HPDE6-E6E7 (cell line): ENCODE data around the gene GINS2.

Experiments
- DNase-seq: peaks from one replicate; pipeline ENCODE4 v3.0.0; 2011; ENCODE audit warnings: missing footprints; ENCODE audit errors: extremely low spot score

The GINS2 gene

GRCh38 chr16:85716022-85716679 lies 27.4 kb upstream of the GINS2 start:
- no peak for DNase-seq

GRCh38 chr16:85715169-85716021 lies 26.6 kb upstream of the GINS2 start:
- no peak for DNase-seq

GRCh38 chr16:85712801-85713200 lies 24.0 kb upstream of the GINS2 start:
- no peak for DNase-seq

GRCh38 chr16:85711982-85712587 lies 23.3 kb upstream of the GINS2 start:
- DNase-seq = no peak

- DNase-seq = no peak
Measured at GRCh38 chr16:85710732-85711131, 22.0 kb upstream of the GINS2 start.

- DNase-seq = no peak
Measured at GRCh38 chr16:85709766-85710585, 21.2 kb upstream of the GINS2 start.

- DNase-seq = no peak
Measured at GRCh38 chr16:85708338-85708737, 19.6 kb upstream of the GINS2 start.

GRCh38 chr16:85707528-85708095 lies 18.9 kb upstream of the GINS2 start:
- DNase-seq = no peak

- no peak for DNase-seq
Measured at GRCh38 chr16:85706449-85707034, 17.8 kb upstream of the GINS2 start.

GRCh38 chr16:85704900-85705846 lies 16.4 kb upstream of the GINS2 start:
- DNase-seq = no peak

GRCh38 chr16:85704011-85704410 lies 15.3 kb upstream of the GINS2 start:
- no peak for DNase-seq

- DNase-seq = peak; percentile 72
Measured at GRCh38 chr16:85699628-85700027, 10.9 kb upstream of the GINS2 start.

GRCh38 chr16:85698935-85699558 lies 10.3 kb upstream of the GINS2 start:
- DNase-seq = no peak

GRCh38 chr16:85698459-85698891 lies 9.7 kb upstream of the GINS2 start:
- DNase-seq = no peak

GRCh38 chr16:85697431-85697830 lies 8.7 kb upstream of the GINS2 start:
- no peak for DNase-seq

GRCh38 chr16:85696781-85697180 lies 8.0 kb upstream of the GINS2 start:
- no peak for DNase-seq

- no peak for DNase-seq
Measured at GRCh38 chr16:85695196-85696128, 6.7 kb upstream of the GINS2 start.

- DNase-seq = no peak
Measured at GRCh38 chr16:85690469-85691064, 1.8 kb upstream of the GINS2 start.
